CD14-positive monocyte (primary cell): ENCODE measurements around the gene MAL. TPM values are rescaled to one million over a fixed set of nuclear protein-coding genes. Genes with fewer than 3 reads are reported as not detected.

ENCODE experiments used
- DNase-seq, 3 donors: peaks; one replicate each; pipeline ENCODE4 v3.0.0-alpha.2; 2011 to 2022
- H2AFZ ChIP-seq: 2 replicates; pipeline ENCODE4 v1.6.0; 2012; ENCODE audit warnings: mild to moderate bottlenecking, low read depth, low read length, inconsistent platforms; ENCODE audit not compliant: insufficient read depth, poor library complexity, severe bottlenecking
- H3K27ac ChIP-seq, 2 donors: 1 replicate in 1 of 2; 2 replicates in 1 of 2; pipeline ENCODE4 v1.5.1; 2012 to 2013; ENCODE audit warnings: low read length in 2 of 2, control low read depth in 1 of 2, inconsistent platforms in 1 of 2, low read depth in 1 of 2, mild to moderate bottlenecking in 1 of 2
- H3K27me3 ChIP-seq, 2 donors: one replicate each; pipeline versions ENCODE4 v1.6.0 to v1.6.1; 2011 to 2013; ENCODE audit warnings: low read length in 2 of 2; ENCODE audit not compliant: control insufficient read depth in 2 of 2, insufficient read depth in 2 of 2
- H3K36me3 ChIP-seq, 2 donors: replicated peaks in 1 of 2; 1 replicate in 1 of 2; 2 replicates in 1 of 2; pipeline versions ENCODE4 v1.5.1 to v1.6.1; 2012 to 2013; ENCODE audit warnings: low read length in 2 of 2, control low read depth in 1 of 2, inconsistent platforms in 1 of 2, mild to moderate bottlenecking in 1 of 2; ENCODE audit not compliant: insufficient read depth in 2 of 2, control insufficient read depth in 1 of 2
- H3K4me1 ChIP-seq, 2 donors: 1 replicate in 1 of 2; 2 replicates in 1 of 2; pipeline versions ENCODE4 v1.5.1 to v1.6.1; 2012 to 2013; ENCODE audit warnings: low read length in 2 of 2, control low read depth in 1 of 2, inconsistent platforms in 1 of 2, mild to moderate bottlenecking in 1 of 2, moderate library complexity in 1 of 2; ENCODE audit not compliant: insufficient read depth in 2 of 2, control insufficient read depth in 1 of 2
- H3K4me2 ChIP-seq: replicated peaks from 2 replicates; pipeline ENCODE3; 2012; ENCODE audit warnings: low read length, moderate library complexity, mild to moderate bottlenecking; ENCODE audit not compliant: poor library complexity, severe bottlenecking; ENCODE audit errors: extremely low read depth
- H3K4me3 ChIP-seq, 3 experiments: fragments of 200-600 bp in 1 of 3; sonication (generic) in 1 of 3; replicated peaks in 1 of 3; 1 replicate in 2 of 3; 2 replicates in 1 of 3; pipeline ENCODE4 v1.5.1; 2011 to 2013; ENCODE audit warnings: low read length in 3 of 3, mild to moderate bottlenecking in 3 of 3, control low read depth in 2 of 3, low read depth in 2 of 3, inconsistent platforms in 1 of 3, moderate library complexity in 1 of 3
- H3K79me2 ChIP-seq: 2 replicates; pipeline ENCODE4 v1.6.0; 2012; ENCODE audit warnings: mild to moderate bottlenecking, control low read depth, inconsistent platforms, low read length, moderate library complexity; ENCODE audit not compliant: insufficient read depth
- H3K9ac ChIP-seq: 2 replicates; pipeline ENCODE4 v1.6.0; 2017; ENCODE audit warnings: low read length, mild to moderate bottlenecking; ENCODE audit not compliant: insufficient read depth, poor library complexity, severe bottlenecking
- H3K9me3 ChIP-seq, 2 donors: replicated peaks in 1 of 2; 1 replicate in 1 of 2; 2 replicates in 1 of 2; pipeline versions ENCODE4 v1.5.1 to v1.6.1; 2012 to 2013; ENCODE audit warnings: low read length in 2 of 2, control low read depth in 1 of 2; ENCODE audit not compliant: control insufficient read depth in 1 of 2, insufficient read depth in 1 of 2
- H4K20me1 ChIP-seq: 2 replicates; pipeline ENCODE4 v1.6.0; 2012; ENCODE audit warnings: mild to moderate bottlenecking, low read length, control low read depth, moderate library complexity; ENCODE audit not compliant: insufficient read depth
- H3K27ac Mint-ChIP-seq, 7 donors: one replicate each; pipeline ENCODE4 v1.8.0; 2020; ENCODE audit warnings: mild to moderate bottlenecking in 7 of 7, mixed read lengths in 7 of 7, moderate library complexity in 6 of 7, inconsistent platforms in 2 of 7
- H3K27me3 Mint-ChIP-seq, 3 donors: one replicate each; pipeline ENCODE4 v1.8.0; 2021 to 2022; ENCODE audit warnings: low read depth in 3 of 3, mild to moderate bottlenecking in 3 of 3, mixed read lengths in 3 of 3, moderate library complexity in 3 of 3, inconsistent platforms in 1 of 3
- H3K36me3 Mint-ChIP-seq, 2 donors: one replicate each; pipeline ENCODE4 v1.8.0; 2020; ENCODE audit warnings: mixed read lengths in 2 of 2, inconsistent platforms in 1 of 2, mild to moderate bottlenecking in 1 of 2
- H3K4me1 Mint-ChIP-seq: one replicate; pipeline ENCODE4 v1.8.0; 2020; ENCODE audit warnings: mild to moderate bottlenecking, mixed read lengths
- H3K4me3 Mint-ChIP-seq, 2 donors: one replicate each; pipeline ENCODE4 v1.8.0; 2020; ENCODE audit warnings: mild to moderate bottlenecking in 2 of 2, mixed read lengths in 2 of 2, moderate library complexity in 1 of 2
- H3K9me3 Mint-ChIP-seq, 7 donors: one replicate each; pipeline ENCODE4 v1.8.0; 2020 to 2022; ENCODE audit warnings: mixed read lengths in 7 of 7, mild to moderate bottlenecking in 6 of 7, moderate library complexity in 6 of 7, inconsistent platforms in 2 of 7
- CTCF ChIP-seq: fragments of 200-600 bp; IDR thresholded peaks from one replicate; pipeline ENCODE4 v1.8.0; 2022; ENCODE audit warnings: antibody characterized with exemption, mild to moderate bottlenecking
- WGBS: methylation state at CpG from one replicate; pipeline ENCODE4 v1.1.5; 2013; ENCODE audit warnings: missing lambda C conversion rate; ENCODE audit not compliant: insufficient coverage; 5-methylcytosine and 5-hydroxymethylcytosine counted together
- intact Hi-C, 2 donors: fragments of 100-400 bp; cut with micrococcal nuclease; formaldehyde crosslinking; loops; one replicate each; pipeline versions ENCODE4 v1.15.0 to v1.15.1; 2023
- polyA plus RNA-seq, 3 donors: library from polyadenylated mRNA; depleted of rRNA in 1 of 3; unstranded in 2 of 3; stranded (reverse) in 1 of 3; fragments of 300-500 nt in 2 of 3; fragments of >200 nt in 1 of 3; fragmentation: Illumina TruSeq in 2 of 3; gene quantifications; 1 replicate in 2 of 3; 2 replicates in 1 of 3; pipeline ENCODE4 v1.2.3, GENCODE V29; 2012 to 2021

Gene MAL
- polyA plus RNA-seq, 3 donors: 0.39 to 0.48 TPM; not detected in 1

GRCh38 chr2:95068256-95068655 lies 42.7 kb downstream of the MAL start:
- intact Hi-C loops: no loop called here
- no peak overlapping the region for H3K9ac ChIP-seq
- H3K4me1 ChIP-seq: no peaks in the 10 kb centered on the region
- Mint-ChIP-seq H3K4me1 (no peaks in the 10 kb centered on the region), H3K36me3 (no peaks in the 10 kb centered on the region), H3K27me3 (peaks cover 0 to 7% (median 5%) of the 10 kb centered on the region in 3 donors), H3K9me3 (peaks cover 0 to 3% (median 0%) of the 10 kb centered on the region in 7 donors), H3K27ac (no peak overlapping the region), H3K4me3 (no peak overlapping the region)
- DNase-seq: no peak
- no peaks in the 10 kb centered on the region for H3K36me3 ChIP-seq
- H3K9me3 ChIP-seq: no peaks in the 10 kb centered on the region
- H3K4me3 ChIP-seq: no peak overlapping the region
- no peaks in the 10 kb centered on the region for H3K27me3 ChIP-seq
- no CpG with 5 or more reads among the region's 2 CpGs for WGBS
- H3K79me2 ChIP-seq: no peaks in the 10 kb centered on the region
- no peaks in the 10 kb centered on the region for H4K20me1 ChIP-seq
- H3K27ac ChIP-seq: no peak overlapping the region
- no peak overlapping the region for H2AFZ ChIP-seq
- no peak overlapping the region for H3K4me2 ChIP-seq
- TF ChIP-seq CTCF: no peak

GRCh38 chr2:95069465-95069864 lies 44.0 kb downstream of the MAL start:
- TF ChIP-seq CTCF: no peak
- WGBS: 79% methylated on average over 4 of the region's 9 CpGs
- Mint-ChIP-seq H3K36me3 (no peaks in the 10 kb centered on the region), H3K4me3 (no peak overlapping the region), H3K27ac (no peak overlapping the region), H3K9me3 (peaks cover 0 to 3% (median 0%) of the 10 kb centered on the region in 7 donors), H3K4me1 (no peaks in the 10 kb centered on the region), H3K27me3 (peaks cover 0 to 6% (median 5%) of the 10 kb centered on the region in 3 donors)
- Histone ChIP-seq H3K9me3 (no peaks in the 10 kb centered on the region), H4K20me1 (no peaks in the 10 kb centered on the region), H3K9ac (no peak overlapping the region), H3K27ac (no peak overlapping the region), H3K27me3 (no peaks in the 10 kb centered on the region), H2AFZ (no peak overlapping the region), H3K4me3 (no peak overlapping the region), H3K36me3 (no peaks in the 10 kb centered on the region), H3K79me2 (no peaks in the 10 kb centered on the region), H3K4me1 (no peaks in the 10 kb centered on the region), H3K4me2 (no peak overlapping the region)
- no peak for DNase-seq
- intact Hi-C loops: no loop called here
